HEK293T (cell line): ENCODE results near the gene CTTN.

ENCODE experiments used
- ARNT ChIP-seq: fragments of 450-650 bp; IDR thresholded peaks from 2 replicates; pipeline ENCODE4 v1.6.1; 2017; ENCODE audit warnings: mild to moderate bottlenecking
- BHLHE40 ChIP-seq: fragments of 450-650 bp; IDR thresholded peaks from 2 replicates; pipeline ENCODE4 v1.6.1; 2016; ENCODE audit warnings: mild to moderate bottlenecking, moderate library complexity, borderline replicate concordance
- FOXM1 ChIP-seq: fragments of 450-650 bp; IDR thresholded peaks from 2 replicates; pipeline ENCODE4 v1.6.1; 2017; ENCODE audit warnings: mild to moderate bottlenecking, borderline replicate concordance
- NFRKB ChIP-seq: fragments of 450-650 bp; IDR thresholded peaks from 2 replicates; pipeline ENCODE4 v1.6.1; 2016; ENCODE audit warnings: mild to moderate bottlenecking, moderate library complexity
- SP1 ChIP-seq: fragments of 450-650 bp; IDR thresholded peaks from 2 replicates; pipeline ENCODE4 v1.6.1; 2017
- TF ChIP-seq, protein P1 (sequence below): fragments of 450-650 bp; IDR thresholded peaks from 2 replicates; pipeline ENCODE4 v1.6.1; 2016

DNA sequence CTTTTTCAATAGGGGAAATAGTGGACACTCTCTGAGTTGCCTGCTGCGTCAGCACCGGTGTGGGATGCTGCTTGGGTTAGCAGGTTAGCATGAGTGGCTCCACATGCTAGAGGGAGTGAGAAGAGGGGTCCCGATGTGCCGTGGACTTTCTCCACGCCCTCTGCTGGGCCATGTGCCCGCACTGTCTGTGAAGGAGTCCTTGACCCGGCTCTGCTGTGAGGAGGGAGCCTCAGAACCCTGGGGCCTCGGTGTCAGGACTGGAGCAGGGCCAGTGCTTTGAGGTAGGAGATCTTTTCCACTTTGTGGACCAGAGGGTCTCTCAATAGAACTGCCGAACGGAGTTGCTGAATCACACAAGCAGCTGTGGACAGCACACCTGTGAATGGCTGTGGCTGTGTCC lies 14.8 kb downstream of the CTTN start:
- TF ChIP-seq, protein P1, sequence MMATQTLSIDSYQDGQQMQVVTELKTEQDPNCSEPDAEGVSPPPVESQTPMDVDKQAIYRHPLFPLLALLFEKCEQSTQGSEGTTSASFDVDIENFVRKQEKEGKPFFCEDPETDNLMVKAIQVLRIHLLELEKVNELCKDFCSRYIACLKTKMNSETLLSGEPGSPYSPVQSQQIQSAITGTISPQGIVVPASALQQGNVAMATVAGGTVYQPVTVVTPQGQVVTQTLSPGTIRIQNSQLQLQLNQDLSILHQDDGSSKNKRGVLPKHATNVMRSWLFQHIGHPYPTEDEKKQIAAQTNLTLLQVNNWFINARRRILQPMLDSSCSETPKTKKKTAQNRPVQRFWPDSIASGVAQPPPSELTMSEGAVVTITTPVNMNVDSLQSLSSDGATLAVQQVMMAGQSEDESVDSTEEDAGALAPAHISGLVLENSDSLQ: no peak
- no peak for TF ChIP-seq ARNT
- no peak for TF ChIP-seq SP1
- TF ChIP-seq BHLHE40: no peak
- TF ChIP-seq NFRKB: no peak
- TF ChIP-seq FOXM1: no peak
